ENCODE results near the gene PARP11. TPM values are rescaled to one million over a fixed set of nuclear protein-coding genes. Genes with fewer than 3 reads are reported as not detected.

The PARP11 gene
- total RNA-seq, 4 donors from 2014 or later = 4.3 to 10.7 (median 5.7) TPM

DNA sequence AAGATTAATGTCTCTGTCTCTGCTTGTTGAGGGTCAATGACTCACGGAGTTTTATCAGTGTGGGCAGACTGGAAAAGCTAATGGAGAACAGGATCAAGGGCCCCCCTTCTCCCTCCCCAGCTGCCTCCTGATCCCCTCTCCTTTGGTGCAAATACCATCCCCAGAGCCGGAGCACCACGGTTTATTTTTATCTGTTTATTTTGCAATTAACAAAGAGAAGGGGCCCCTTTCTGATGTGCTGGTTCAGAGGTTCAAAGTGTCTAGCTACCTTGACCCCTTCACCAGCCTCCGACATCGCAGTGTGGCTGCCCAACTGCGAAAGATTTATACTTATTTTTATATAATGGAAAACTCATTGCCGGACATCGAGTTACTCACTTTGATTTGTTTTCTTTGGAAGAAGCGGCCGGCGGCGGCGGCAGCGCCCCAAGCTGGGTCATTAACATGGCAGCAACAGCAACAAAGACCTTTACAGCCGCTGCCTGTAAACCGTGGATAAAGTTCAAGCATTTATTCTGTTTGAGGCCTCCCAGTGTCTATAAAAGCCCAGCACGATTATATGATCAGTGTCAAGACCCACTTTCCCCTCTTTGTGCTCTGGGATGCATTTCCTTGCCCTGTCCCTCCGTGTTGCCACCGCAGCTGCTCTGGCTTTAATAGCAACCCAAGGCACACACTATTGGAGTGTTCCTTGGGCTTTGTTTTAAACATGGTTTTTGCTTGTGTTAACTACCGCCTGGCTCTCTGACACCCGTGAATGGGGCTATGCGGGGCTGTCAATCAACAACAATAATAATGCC lies 47.4 kb upstream of the PARP11 start:
- Histone ChIP-seq H3K36me3 (no peaks in the 10 kb centered on the region), H3K4me1 (peaks cover 0 to 14% (median 2%) of the 10 kb centered on the region in 4 donors), H3K27ac (no peak overlapping the region), H3K4me3 (no peak overlapping the region), H3K27me3 (peaks cover 0 to 14% of the 10 kb centered on the region in 2 donors), H3K9me3 (no peaks in the 10 kb centered on the region)
- WGBS, 2 donors = 19 to 25% methylated on average over 22 of the region's 22 CpGs
- TF ChIP-seq POLR2A (IDR thresholded peaks at IDR 0.05) (no peak), EP300 (IDR thresholded peaks at IDR 0.05) (no peak)
- TF ChIP-seq, protein P1, sequence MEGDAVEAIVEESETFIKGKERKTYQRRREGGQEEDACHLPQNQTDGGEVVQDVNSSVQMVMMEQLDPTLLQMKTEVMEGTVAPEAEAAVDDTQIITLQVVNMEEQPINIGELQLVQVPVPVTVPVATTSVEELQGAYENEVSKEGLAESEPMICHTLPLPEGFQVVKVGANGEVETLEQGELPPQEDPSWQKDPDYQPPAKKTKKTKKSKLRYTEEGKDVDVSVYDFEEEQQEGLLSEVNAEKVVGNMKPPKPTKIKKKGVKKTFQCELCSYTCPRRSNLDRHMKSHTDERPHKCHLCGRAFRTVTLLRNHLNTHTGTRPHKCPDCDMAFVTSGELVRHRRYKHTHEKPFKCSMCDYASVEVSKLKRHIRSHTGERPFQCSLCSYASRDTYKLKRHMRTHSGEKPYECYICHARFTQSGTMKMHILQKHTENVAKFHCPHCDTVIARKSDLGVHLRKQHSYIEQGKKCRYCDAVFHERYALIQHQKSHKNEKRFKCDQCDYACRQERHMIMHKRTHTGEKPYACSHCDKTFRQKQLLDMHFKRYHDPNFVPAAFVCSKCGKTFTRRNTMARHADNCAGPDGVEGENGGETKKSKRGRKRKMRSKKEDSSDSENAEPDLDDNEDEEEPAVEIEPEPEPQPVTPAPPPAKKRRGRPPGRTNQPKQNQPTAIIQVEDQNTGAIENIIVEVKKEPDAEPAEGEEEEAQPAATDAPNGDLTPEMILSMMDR (IDR thresholded peaks at IDR 0.05) = no peak
- DNase-seq (ENCODE audit: low spot score in 2 of 2) = no peak

DNA sequence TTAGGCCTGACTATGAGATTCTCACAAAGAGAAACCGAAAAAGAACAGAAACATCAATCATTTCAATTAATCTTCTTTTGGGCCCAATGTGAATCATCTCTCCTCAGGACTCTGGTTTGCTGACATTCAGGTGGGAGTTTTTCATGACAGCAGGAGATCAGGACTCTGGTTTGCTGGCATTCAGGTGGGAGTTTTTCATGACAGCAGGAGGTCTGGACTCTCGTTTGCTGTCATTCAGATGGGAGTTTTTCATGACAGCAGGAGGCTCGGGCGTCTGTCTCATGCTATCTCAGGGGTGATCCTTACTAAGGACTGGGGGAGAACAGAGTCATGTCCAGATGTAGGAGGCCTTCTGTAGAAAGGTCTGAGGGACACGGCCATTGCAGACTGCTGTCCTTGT lies 40.1 kb upstream of the PARP11 start:
- no peak for TF ChIP-seq POLR2A (IDR thresholded peaks at IDR 0.05)
- Histone ChIP-seq H3K4me3 (no peak overlapping the region), H3K27ac (no peak overlapping the region), H3K4me1 (peaks cover 0 to 1% (median 0%) of the 10 kb centered on the region in 4 donors), H3K27me3 (no peaks in the 10 kb centered on the region), H3K9me3 (no peaks in the 10 kb centered on the region), H3K36me3 (no peaks in the 10 kb centered on the region)
- 80 to 84% methylated on average over 5 of the region's 5 CpGs for whole genome bisulfite sequencing, 2 donors
- no peak for DNase-seq (ENCODE audit: low spot score in 2 of 2)

DNA sequence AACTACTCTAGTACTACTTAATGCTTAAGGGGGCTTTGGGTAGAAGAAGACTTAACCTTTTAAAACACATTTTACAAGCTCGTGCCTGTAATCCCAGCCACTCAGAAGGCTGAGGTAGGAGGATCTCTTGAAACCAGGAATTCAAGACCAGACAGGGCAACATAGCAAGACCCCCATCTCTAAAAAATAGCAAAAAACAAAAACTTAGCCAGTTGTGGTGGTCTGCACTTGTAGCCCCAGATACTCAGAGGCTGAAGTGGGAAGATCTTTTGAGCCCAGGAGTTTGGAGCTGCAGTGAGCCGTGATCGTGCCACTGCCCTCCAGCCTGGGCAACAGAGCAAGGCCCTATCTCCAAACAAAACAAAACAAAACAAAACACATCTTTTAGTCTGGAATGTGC lies 39.7 kb upstream of the PARP11 start:
- no peaks in the 10 kb centered on the region for H3K27me3 ChIP-seq
- no peak for DNase-seq (ENCODE audit: low spot score in 2 of 2)
- H3K4me1 ChIP-seq = peaks cover 0 to 5% (median 0%) of the 10 kb centered on the region in 4 donors
- no peaks in the 10 kb centered on the region for H3K9me3 ChIP-seq
- H3K27ac ChIP-seq = no peak overlapping the region
- no peaks in the 10 kb centered on the region for H3K36me3 ChIP-seq
- WGBS, 2 donors = 86 to 87% methylated on average over 3 of the region's 3 CpGs
- TF ChIP-seq EP300 (IDR thresholded peaks at IDR 0.05) = no peak
- TF ChIP-seq, protein P1 (IDR thresholded peaks at IDR 0.05) = no peak
- no peak for TF ChIP-seq POLR2A (IDR thresholded peaks at IDR 0.05)
- no peak overlapping the region for H3K4me3 ChIP-seq

DNA sequence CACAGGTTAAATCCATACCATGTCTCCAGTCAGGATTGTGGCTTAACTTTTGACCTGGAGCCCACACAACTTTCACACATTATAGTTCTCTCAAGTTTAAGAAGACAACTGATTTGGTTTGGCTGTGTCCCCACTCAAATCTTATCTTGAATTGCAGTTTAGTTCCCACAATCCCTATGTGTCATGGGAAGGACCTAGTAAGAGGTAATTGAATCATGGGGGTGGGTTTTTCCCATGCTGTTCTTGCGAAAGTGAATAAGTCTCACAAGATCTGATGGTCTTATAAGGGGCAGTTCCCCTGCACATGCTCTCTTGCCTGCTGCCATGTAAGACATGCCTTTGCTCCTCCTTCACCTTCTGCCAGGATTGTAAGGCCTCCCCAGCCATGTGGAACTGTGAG lies 38.2 kb upstream of the PARP11 start:
- Histone ChIP-seq H3K9me3 (no peaks in the 10 kb centered on the region), H3K36me3 (no peaks in the 10 kb centered on the region), H3K4me1 (peaks cover 0 to 6% (median 0%) of the 10 kb centered on the region in 4 donors), H3K27me3 (no peaks in the 10 kb centered on the region), H3K27ac (no peak overlapping the region), H3K4me3 (no peak overlapping the region)
- WGBS, 2 donors = 89 to 95% methylated on average over 1 of the region's 1 CpG
- DNase-seq (ENCODE audit: low spot score in 2 of 2) = no peak
- TF ChIP-seq, protein P1 (IDR thresholded peaks at IDR 0.05) = no peak
- no peak for TF ChIP-seq EP300 (IDR thresholded peaks at IDR 0.05)

DNA sequence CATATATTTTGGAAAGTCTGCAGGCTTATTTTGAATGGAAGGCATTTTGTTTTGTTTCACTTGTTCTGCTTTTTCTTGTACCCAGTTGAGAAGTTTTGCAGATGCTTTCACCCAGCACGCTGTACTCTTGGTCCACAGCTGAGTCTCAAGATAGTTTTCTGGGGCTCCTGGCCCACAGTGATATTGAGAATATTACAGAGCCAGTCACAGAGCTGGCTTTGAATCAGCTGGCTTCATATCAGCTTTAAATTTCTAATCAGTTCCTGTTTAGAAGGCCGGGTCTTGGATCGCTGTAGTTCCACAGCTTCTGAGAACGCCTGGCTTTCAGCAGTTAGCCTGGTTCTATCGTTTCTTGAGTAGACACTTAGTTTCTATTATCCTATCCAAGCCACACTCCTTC lies 32.5 kb upstream of the PARP11 start:
- no peak for DNase-seq (ENCODE audit: low spot score in 2 of 2)
- no peaks in the 10 kb centered on the region for H3K9me3 ChIP-seq
- TF ChIP-seq, protein P1 (IDR thresholded peaks at IDR 0.05) = no peak
- TF ChIP-seq EP300 (IDR thresholded peaks at IDR 0.05) (no peak), POLR2A (IDR thresholded peaks at IDR 0.05) (no peak)
- H3K4me3 ChIP-seq = no peak overlapping the region
- peaks cover 0 to 6% (median 0%) of the 10 kb centered on the region in 4 donors for H3K4me1 ChIP-seq
- WGBS, 2 donors = 70 to 80% methylated on average over 5 of the region's 5 CpGs
- no peaks in the 10 kb centered on the region for H3K36me3 ChIP-seq
- H3K27ac ChIP-seq = no peak overlapping the region
- no peaks in the 10 kb centered on the region for H3K27me3 ChIP-seq
